HG03342 (cell line): ENCODE results near the gene DQX1.

Source experiments
- ATAC-seq: cut with Tn5 transposase; IDR thresholded peaks from one replicate; pipeline ENCODE4 v1.9.1; 2021; ENCODE audit warnings: mild to moderate bottlenecking, moderate library complexity; ENCODE audit not compliant: unreplicated experiment

DQX1 gene

GRCh38 chr2:74555610-74556103 lies 29.6 kb upstream of the DQX1 start:
- ATAC-seq = no peak

- no peak for ATAC-seq
Observed at GRCh38 chr2:74554820-74555531, 28.9 kb upstream of the DQX1 start.

GRCh38 chr2:74553892-74554819 lies 28.1 kb upstream of the DQX1 start, which contains the start of the genes DOK1 and LOXL3:
Gene DOK1 (plus strand): TSS chr2:74554720. CDS start chr2:74554755, 35 bp downstream.
Gene LOXL3 (minus strand): TSS chr2:74553942. CDS start chr2:74552634, 1,308 bp downstream.
- ATAC-seq = peak; percentile 43

GRCh38 chr2:74552914-74553811 lies 27.1 kb upstream of the DQX1 start:
- no peak for ATAC-seq

GRCh38 chr2:74551942-74552913 lies 26.2 kb upstream of the DQX1 start:
- ATAC-seq = peak; percentile 25

GRCh38 chr2:74551530-74551929 lies 25.5 kb upstream of the DQX1 start:
- no peak for ATAC-seq

- ATAC-seq = no peak
Observed at GRCh38 chr2:74550231-74550630, 24.2 kb upstream of the DQX1 start.

GRCh38 chr2:74548900-74549826 lies 23.1 kb upstream of the DQX1 start:
- no peak for ATAC-seq

- ATAC-seq = no peak
Observed at GRCh38 chr2:74548285-74548899, 22.4 kb upstream of the DQX1 start.

- no peak for ATAC-seq
Observed at GRCh38 chr2:74546004-74546403, 20.0 kb upstream of the DQX1 start.

- no peak for ATAC-seq
Observed at GRCh38 chr2:74544634-74545033, 18.6 kb upstream of the DQX1 start.

GRCh38 chr2:74542978-74543377 lies 16.9 kb upstream of the DQX1 start:
- ATAC-seq = no peak

GRCh38 chr2:74540291-74540690 lies 14.3 kb upstream of the DQX1 start:
- no peak for ATAC-seq

GRCh38 chr2:74538881-74539339 lies 12.9 kb upstream of the DQX1 start:
- no peak for ATAC-seq

GRCh38 chr2:74537140-74537539 lies 11.1 kb upstream of the DQX1 start:
- ATAC-seq = no peak

GRCh38 chr2:74536166-74536950 lies 10.3 kb upstream of the DQX1 start:
- ATAC-seq = no peak

- no peak for ATAC-seq
Observed at GRCh38 chr2:74535440-74535965, 9.5 kb upstream of the DQX1 start.
